ENCODE measurements around the gene MAP3K8. TPM values are rescaled to one million over a fixed set of nuclear protein-coding genes. Genes with fewer than 3 reads are reported as not detected.

Gene MAP3K8
- total and polyA plus RNA-seq, 9 of the 15 experiments (the other 6 are each of a cell fraction or from before 2014, with no cell fraction given) = 6.9 to 23.6 (median 13.6) TPM

- TF ChIP-seq MGA (IDR thresholded peaks at IDR 0.05) (peak; percentile 59), SMAD1 (IDR thresholded peaks at IDR 0.05; ENCODE audit: low read depth, low read length, partially characterized antibody) (no peak), MLX (CRISPR knock-in tag; conservative IDR thresholded peaks at IDR 0.05) (no peak), ETS2 (tag; IDR thresholded peaks at IDR 0.05; ENCODE audit: borderline replicate concordance, poor library complexity, severe bottlenecking) (no peak), ZFX (CRISPR knock-in tag; IDR thresholded peaks at IDR 0.05) (no peak), PRDM10 (IDR thresholded peaks at IDR 0.05; ENCODE audit: partially characterized antibody) (peak; percentile 34), CXXC5 (CRISPR knock-in tag; IDR thresholded peaks at IDR 0.05) (peak; percentile 34; the same call in 1 of the 2 replicates)
Observed at GRCh38 chr10:30503700-30504266, 69.8 kb downstream of the MAP3K8 start (continued).
